ENCODE measurements around the gene STX8.

DNA sequence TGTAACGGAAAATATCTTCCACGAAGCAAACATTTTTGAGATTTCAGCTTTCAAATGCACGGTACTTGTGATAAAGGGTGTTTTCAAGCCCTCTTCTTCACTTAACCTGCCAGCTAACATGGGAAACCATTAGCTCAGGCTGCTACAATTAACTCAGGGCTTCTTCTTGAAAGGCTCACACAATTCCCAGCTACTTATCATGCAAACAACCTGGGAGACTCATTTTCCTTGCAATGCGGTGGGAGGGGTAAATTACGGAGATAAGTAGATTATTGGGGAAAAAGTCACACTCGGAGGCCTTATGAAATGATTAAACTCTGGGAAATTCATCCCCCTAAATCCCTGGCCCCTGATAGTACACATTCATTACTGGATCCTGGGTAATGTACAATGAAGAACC is 266.4 kb downstream of the STX8 start:
- TF ChIP-seq CTCF (IDR thresholded peaks at IDR 0.05) (no peak), EP300 (IDR thresholded peaks at IDR 0.05) (no peak), POLR2A (IDR thresholded peaks at IDR 0.05) (no peak)

All from stomach (tissue), 4 donors.